WTC11 (cell line): ENCODE measurements around the gene PITPNM3. TPM values are rescaled to one million over a fixed set of nuclear protein-coding genes. Genes with fewer than 3 reads are reported as not detected.

Experiments used
- AFF4 ChIP-seq: sonication (generic); formaldehyde crosslinking; IDR thresholded peaks from 2 replicates; pipeline ENCODE4 v1.8.1; 2023; ENCODE audit warnings: mild to moderate bottlenecking, missing genetic modification reagents, borderline replicate concordance
- ARID4B ChIP-seq: sonication (generic); formaldehyde crosslinking; IDR thresholded peaks from 2 replicates; pipeline ENCODE4 v1.8.0; 2023; ENCODE audit warnings: missing genetic modification reagents, mild to moderate bottlenecking, borderline replicate concordance
- ATF1 ChIP-seq: sonication (generic); formaldehyde crosslinking; IDR thresholded peaks from 2 replicates; pipeline ENCODE4 v1.8.1; 2023; ENCODE audit warnings: mild to moderate bottlenecking, moderate library complexity, missing genetic modification reagents
- ATF2 ChIP-seq: sonication (generic); formaldehyde crosslinking; IDR thresholded peaks from 2 replicates; pipeline ENCODE4 v1.8.1; 2022; ENCODE audit warnings: low read depth, missing genetic modification reagents, borderline replicate concordance
- ESRRA ChIP-seq: sonication (generic); formaldehyde crosslinking; IDR thresholded peaks from 2 replicates; pipeline ENCODE4 v1.8.1; 2022; ENCODE audit warnings: mild to moderate bottlenecking, missing genetic modification reagents, borderline replicate concordance
- GABPB1 ChIP-seq: sonication (generic); formaldehyde crosslinking; IDR thresholded peaks from 2 replicates; pipeline ENCODE4 v1.8.1; 2023; ENCODE audit warnings: mild to moderate bottlenecking, missing genetic modification reagents
- GRHL2 ChIP-seq: fragments of 250-450 bp; sonication (Bioruptor Pico); IDR thresholded peaks from 2 replicates; pipeline ENCODE4 v1.8.0; 2022; ENCODE audit warnings: mild to moderate bottlenecking, moderate library complexity; ENCODE audit not compliant: insufficient replicate concordance, severe bottlenecking
- KAT7 ChIP-seq: sonication (generic); formaldehyde crosslinking; IDR thresholded peaks from 2 replicates; pipeline ENCODE4 v1.8.1; 2023; ENCODE audit warnings: missing genetic modification reagents, mild to moderate bottlenecking, borderline replicate concordance
- RORB ChIP-seq: fragments of 250-450 bp; sonication (Bioruptor Pico); IDR thresholded peaks from 2 replicates; pipeline ENCODE4 v1.9.0; 2021; ENCODE audit warnings: mild to moderate bottlenecking
- SMAD3 ChIP-seq: sonication (generic); formaldehyde crosslinking; IDR thresholded peaks from 2 replicates; pipeline ENCODE4 v1.8.0; 2022; ENCODE audit warnings: missing genetic modification reagents, mild to moderate bottlenecking, borderline replicate concordance
- TEAD4 ChIP-seq: sonication (generic); formaldehyde crosslinking; IDR thresholded peaks from 2 replicates; pipeline ENCODE4 v1.8.0; 2022; ENCODE audit warnings: mild to moderate bottlenecking, missing genetic modification reagents
- TP53 ChIP-seq: sonication (generic); formaldehyde crosslinking; IDR thresholded peaks from 2 replicates; pipeline ENCODE4 v1.8.1; 2023; ENCODE audit warnings: mild to moderate bottlenecking, missing genetic modification reagents
- USF1 ChIP-seq: sonication (generic); formaldehyde crosslinking; IDR thresholded peaks from 2 replicates; pipeline ENCODE4 v1.8.0; 2022; ENCODE audit warnings: mild to moderate bottlenecking, missing genetic modification reagents
- ZBTB21 ChIP-seq: sonication (generic); formaldehyde crosslinking; IDR thresholded peaks from 2 replicates; pipeline ENCODE4 v1.8.1; 2023; ENCODE audit warnings: mild to moderate bottlenecking, missing genetic modification reagents, borderline replicate concordance
- ZNF138 ChIP-seq: sonication (generic); formaldehyde crosslinking; conservative IDR thresholded peaks from 2 replicates; pipeline ENCODE4 v1.8.1; 2022; ENCODE audit warnings: mild to moderate bottlenecking, moderate library complexity, missing genetic modification reagents
- total RNA-seq: library from RNA; stranded (reverse); gene quantifications from 3 replicates; pipeline ENCODE4 v1.2.3, GENCODE V29; 2021
- TF ChIP-seq, protein P1 (sequence below): sonication (generic); formaldehyde crosslinking; conservative IDR thresholded peaks from 2 replicates; pipeline ENCODE4 v1.8.1; 2023; ENCODE audit warnings: mild to moderate bottlenecking, low read depth, missing genetic modification reagents, moderate library complexity
- TF ChIP-seq, protein P2 (sequence below): fragments of 200-600 bp; IDR thresholded peaks from 2 replicates; pipeline ENCODE4 v1.8.0; 2022; ENCODE audit warnings: antibody characterized with exemption
- TF ChIP-seq, protein P3 (sequence below): sonication (generic); formaldehyde crosslinking; IDR thresholded peaks from 2 replicates; pipeline ENCODE4 v1.8.1; 2023; ENCODE audit warnings: mild to moderate bottlenecking, missing genetic modification reagents, moderate library complexity
- TF ChIP-seq, protein P4 (sequence below): sonication (generic); formaldehyde crosslinking; IDR thresholded peaks from 2 replicates; pipeline ENCODE4 v1.8.1; 2022; ENCODE audit warnings: missing genetic modification reagents, borderline replicate concordance

Gene PITPNM3
- total RNA-seq, 1 experiment from 2014 or later = 2.8 TPM

DNA sequence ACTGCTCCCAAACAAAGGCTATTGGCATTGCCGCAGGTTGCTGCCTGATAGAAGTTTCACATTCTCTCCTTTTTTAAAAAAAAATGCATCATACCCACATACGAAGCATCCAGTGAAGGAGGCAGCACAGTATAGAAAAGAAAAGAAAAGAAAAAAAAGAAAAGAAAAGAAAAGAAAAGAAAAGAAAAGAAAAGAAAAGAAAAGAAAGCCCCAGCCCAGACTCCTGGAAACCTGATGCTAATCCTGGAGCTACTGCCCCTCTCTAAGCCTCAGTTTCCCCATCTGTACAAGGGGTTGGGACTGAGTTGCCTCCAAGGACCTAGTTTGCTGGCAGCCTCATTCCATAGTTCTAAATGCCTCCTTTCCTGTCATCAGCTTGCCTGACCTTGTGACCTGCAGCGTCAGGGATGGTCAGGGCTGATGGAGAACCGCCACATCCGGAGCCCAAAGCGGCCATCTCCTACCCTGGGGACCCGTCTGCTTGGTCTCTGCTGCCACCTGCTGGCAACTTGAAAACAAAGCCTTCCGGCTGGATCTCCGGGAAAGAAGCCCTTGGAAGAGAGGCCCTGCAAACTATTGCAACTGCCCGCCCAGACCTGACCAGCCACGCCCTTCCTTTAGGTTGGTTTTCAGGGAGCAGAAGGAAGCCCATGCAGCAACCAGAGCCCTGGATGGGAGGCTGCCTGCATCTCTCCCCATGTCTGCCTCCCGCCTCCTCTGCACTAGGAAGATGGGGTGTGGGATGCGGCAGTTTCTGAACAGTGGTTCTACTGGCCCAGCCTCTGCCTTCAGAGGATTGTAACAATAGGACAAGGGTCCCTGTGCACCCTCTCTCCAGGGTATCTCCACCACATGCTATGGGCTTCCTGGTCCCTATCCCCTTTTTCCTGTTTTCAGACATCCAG, 134.4 kb downstream of the PITPNM3 start (continued):
- TF ChIP-seq, protein P1, sequence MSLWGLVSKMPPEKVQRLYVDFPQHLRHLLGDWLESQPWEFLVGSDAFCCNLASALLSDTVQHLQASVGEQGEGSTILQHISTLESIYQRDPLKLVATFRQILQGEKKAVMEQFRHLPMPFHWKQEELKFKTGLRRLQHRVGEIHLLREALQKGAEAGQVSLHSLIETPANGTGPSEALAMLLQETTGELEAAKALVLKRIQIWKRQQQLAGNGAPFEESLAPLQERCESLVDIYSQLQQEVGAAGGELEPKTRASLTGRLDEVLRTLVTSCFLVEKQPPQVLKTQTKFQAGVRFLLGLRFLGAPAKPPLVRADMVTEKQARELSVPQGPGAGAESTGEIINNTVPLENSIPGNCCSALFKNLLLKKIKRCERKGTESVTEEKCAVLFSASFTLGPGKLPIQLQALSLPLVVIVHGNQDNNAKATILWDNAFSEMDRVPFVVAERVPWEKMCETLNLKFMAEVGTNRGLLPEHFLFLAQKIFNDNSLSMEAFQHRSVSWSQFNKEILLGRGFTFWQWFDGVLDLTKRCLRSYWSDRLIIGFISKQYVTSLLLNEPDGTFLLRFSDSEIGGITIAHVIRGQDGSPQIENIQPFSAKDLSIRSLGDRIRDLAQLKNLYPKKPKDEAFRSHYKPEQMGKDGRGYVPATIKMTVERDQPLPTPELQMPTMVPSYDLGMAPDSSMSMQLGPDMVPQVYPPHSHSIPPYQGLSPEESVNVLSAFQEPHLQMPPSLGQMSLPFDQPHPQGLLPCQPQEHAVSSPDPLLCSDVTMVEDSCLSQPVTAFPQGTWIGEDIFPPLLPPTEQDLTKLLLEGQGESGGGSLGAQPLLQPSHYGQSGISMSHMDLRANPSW (CRISPR knock-in tag) = no peak
- TF ChIP-seq AFF4 (CRISPR knock-in tag) = no peak
- no peak for TF ChIP-seq GABPB1 (CRISPR knock-in tag)
- 0 out of 2 replicates have a peak, but pooled peaks have one; percentile 7 for TF ChIP-seq USF1
- no peak for TF ChIP-seq ZBTB21 (CRISPR knock-in tag)
- TF ChIP-seq, protein P2, sequence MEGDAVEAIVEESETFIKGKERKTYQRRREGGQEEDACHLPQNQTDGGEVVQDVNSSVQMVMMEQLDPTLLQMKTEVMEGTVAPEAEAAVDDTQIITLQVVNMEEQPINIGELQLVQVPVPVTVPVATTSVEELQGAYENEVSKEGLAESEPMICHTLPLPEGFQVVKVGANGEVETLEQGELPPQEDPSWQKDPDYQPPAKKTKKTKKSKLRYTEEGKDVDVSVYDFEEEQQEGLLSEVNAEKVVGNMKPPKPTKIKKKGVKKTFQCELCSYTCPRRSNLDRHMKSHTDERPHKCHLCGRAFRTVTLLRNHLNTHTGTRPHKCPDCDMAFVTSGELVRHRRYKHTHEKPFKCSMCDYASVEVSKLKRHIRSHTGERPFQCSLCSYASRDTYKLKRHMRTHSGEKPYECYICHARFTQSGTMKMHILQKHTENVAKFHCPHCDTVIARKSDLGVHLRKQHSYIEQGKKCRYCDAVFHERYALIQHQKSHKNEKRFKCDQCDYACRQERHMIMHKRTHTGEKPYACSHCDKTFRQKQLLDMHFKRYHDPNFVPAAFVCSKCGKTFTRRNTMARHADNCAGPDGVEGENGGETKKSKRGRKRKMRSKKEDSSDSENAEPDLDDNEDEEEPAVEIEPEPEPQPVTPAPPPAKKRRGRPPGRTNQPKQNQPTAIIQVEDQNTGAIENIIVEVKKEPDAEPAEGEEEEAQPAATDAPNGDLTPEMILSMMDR = peak; percentile 82
- TF ChIP-seq KAT7 (CRISPR knock-in tag) = no peak
- no peak for TF ChIP-seq ATF2 (CRISPR knock-in tag)
- TF ChIP-seq, protein P3, sequence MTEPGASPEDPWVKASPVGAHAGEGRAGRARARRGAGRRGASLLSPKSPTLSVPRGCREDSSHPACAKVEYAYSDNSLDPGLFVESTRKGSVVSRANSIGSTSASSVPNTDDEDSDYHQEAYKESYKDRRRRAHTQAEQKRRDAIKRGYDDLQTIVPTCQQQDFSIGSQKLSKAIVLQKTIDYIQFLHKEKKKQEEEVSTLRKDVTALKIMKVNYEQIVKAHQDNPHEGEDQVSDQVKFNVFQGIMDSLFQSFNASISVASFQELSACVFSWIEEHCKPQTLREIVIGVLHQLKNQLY (CRISPR knock-in tag) = no peak
- TF ChIP-seq TEAD4 (CRISPR knock-in tag) = no peak
- TF ChIP-seq, protein P4, sequence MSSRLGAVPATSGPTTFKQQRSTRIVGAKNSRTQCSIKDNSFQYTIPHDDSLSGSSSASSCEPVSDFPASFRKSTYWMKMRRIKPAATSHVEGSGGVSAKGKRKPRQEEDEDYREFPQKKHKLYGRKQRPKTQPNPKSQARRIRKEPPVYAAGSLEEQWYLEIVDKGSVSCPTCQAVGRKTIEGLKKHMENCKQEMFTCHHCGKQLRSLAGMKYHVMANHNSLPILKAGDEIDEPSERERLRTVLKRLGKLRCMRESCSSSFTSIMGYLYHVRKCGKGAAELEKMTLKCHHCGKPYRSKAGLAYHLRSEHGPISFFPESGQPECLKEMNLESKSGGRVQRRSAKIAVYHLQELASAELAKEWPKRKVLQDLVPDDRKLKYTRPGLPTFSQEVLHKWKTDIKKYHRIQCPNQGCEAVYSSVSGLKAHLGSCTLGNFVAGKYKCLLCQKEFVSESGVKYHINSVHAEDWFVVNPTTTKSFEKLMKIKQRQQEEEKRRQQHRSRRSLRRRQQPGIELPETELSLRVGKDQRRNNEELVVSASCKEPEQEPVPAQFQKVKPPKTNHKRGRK (CRISPR knock-in tag) = no peak
- TF ChIP-seq ESRRA (CRISPR knock-in tag) = no peak
- TF ChIP-seq GRHL2 = no peak
- no peak for TF ChIP-seq RORB (CRISPR knock-in tag)
- TF ChIP-seq ARID4B = no peak
- no peak for TF ChIP-seq ZNF138 (CRISPR knock-in tag)
- no peak for TF ChIP-seq SMAD3
- TF ChIP-seq ATF1 = no peak
- TF ChIP-seq TP53 = no peak
